ENCODE results near the gene CREB3L4. TPM values are rescaled to one million over a fixed set of nuclear protein-coding genes. Genes with fewer than 3 reads are reported as not detected.
A peak's percentile ranks its signal among the peaks of the same experiment; 100 is the strongest.

CREB3L4 gene
- total and polyA plus RNA-seq, 2 of the 13 experiments (the other 11 are each of a cell fraction or from before 2014, with no cell fraction given): 9.9 to 18.7 TPM

- no peak for TF ChIP-seq ZNF12 (CRISPR knock-in tag; IDR thresholded peaks at IDR 0.05)
These were observed 21.7 kb upstream of the CREB3L4 start (continued) for GRCh38 chr1:153945795-153946621.

- Histone ChIP-seq H3K36me3 (replicated peaks in 1 of 2; ENCODE audit: control insufficient read depth in 1 of 2, insufficient read depth in 2 of 2, low read length in 2 of 2) (peaks cover 14 to 51% of the 10 kb centered on the region in 2 experiments), H3K79me2 (ENCODE audit: insufficient read depth, low read length) (peaks cover 11% of the 10 kb centered on the region), H3K27ac (ENCODE audit: extremely low read length, insufficient read depth, low read length) (peak within 1 kb of the TSS; percentile 71), H4K20me1 (ENCODE audit: insufficient read depth, low read length) (no peaks in the 10 kb centered on the region), H3K4me3 (replicated peaks in 1 of 3; ENCODE audit: insufficient read depth in 1 of 3, low read depth in 2 of 3, low read length in 3 of 3) (peak within 1 kb of the TSS; percentile 71 to 98 (median 81)), H3K4me1 (ENCODE audit: insufficient read depth, low read length) (peaks cover 40% of the 10 kb centered on the region), H3K4me2 (ENCODE audit: low read depth, low read length) (peak within 1 kb of the TSS; percentile 87), H3K9ac (ENCODE audit: insufficient read depth, low read depth, low read length) (peak within 1 kb of the TSS; percentile 82), H3K27me3 (ENCODE audit: control insufficient read depth in 1 of 2, insufficient read depth in 2 of 2, low read length in 2 of 2) (no peaks in the 10 kb centered on the region), H2AFZ (ENCODE audit: low read length) (no peak within 1 kb of the TSS), H3K9me3 (ENCODE audit: low read length) (no peaks in the 10 kb centered on the region)
- ChIA-PET CTCF (ENCODE audit: low intra/inter-chr PET ratio, low total read pairs) (interaction anchor here (0.5 to 2.2 kb wide), 3 partner anchors 40 to 150 kb away, joined by 3 to 7 read pairs (median 3); partner anchors contain the start of gene RAB13), POLR2A (interaction anchor here (0.8 to 5.3 kb wide), 15 partner anchors 9 to 165 kb away, joined by 3 to 43 read pairs (median 8); partner anchors contain the start of genes CREB3L4, CRTC2, GATAD2B and JTB)
- in situ Hi-C loops (cut with HindIII; ENCODE audit: extremely low pct_ligation_motif_present, low pct_unique_long_range_greater_than_20kb): loop anchor here (10.0 kb wide), 1 partner anchor 122 kb away; no protein-coding TSS in a partner anchor
- 27% methylated on average over 9 of the region's 28 CpGs for WGBS (ENCODE audit: low lambda C conversion rate)
- peak; percentile 75 for DNase-seq (ENCODE audit: low spot score)
- peak; percentile 93 for ATAC-seq
- intact Hi-C loops (cut with micrococcal nuclease; ENCODE audit: unreplicated experiment): loop anchor here (1.0 to 5.0 kb wide), 3 partner anchors 40 to 326 kb away; partner anchors contain the start of genes HAX1 and RAB13
- BruUV-seq (replicated peaks): no TSS peak
- no peak for FAIRE-seq
- peak; percentile 75 for TF ChIP-seq ZNF639 (CRISPR knock-in tag; conservative IDR thresholded peaks at IDR 0.05)
- TF ChIP-seq ZBTB7A (CRISPR knock-in tag; IDR thresholded peaks at IDR 0.05): 0 out of 2 replicates have a peak, but pooled peaks have one; percentile 19
- peak; percentile 69; the same call in 1 of the 2 replicates for TF ChIP-seq HBP1 (CRISPR knock-in tag; IDR thresholded peaks at IDR 0.05; ENCODE audit: low read depth)
- no peak; the same call in 1 of the 2 replicates for TF ChIP-seq GABPA (IDR thresholded peaks at IDR 0.05; ENCODE audit: low read depth, low read length)
- TF ChIP-seq GABPA (CRISPR knock-in tag; IDR thresholded peaks at IDR 0.05; ENCODE audit: low read depth): peak; percentile 43; the same call in 1 of the 2 replicates
- peak; percentile 51; the same call in 1 of the 2 replicates for TF ChIP-seq HDAC2 (CRISPR knock-in tag; IDR thresholded peaks at IDR 0.05)
- TF ChIP-seq ZHX2 (IDR thresholded peaks at IDR 0.05; ENCODE audit: low read depth): no peak
- no peak for TF ChIP-seq ZHX2 (CRISPR knock-in tag; IDR thresholded peaks at IDR 0.05; ENCODE audit: borderline replicate concordance)
- peak; percentile 67 for TF ChIP-seq AGO2 (optimal IDR thresholded peaks at IDR 0.05; ENCODE audit: low read depth, low read length)
- TF ChIP-seq HDAC1 (CRISPR knock-in tag; IDR thresholded peaks at IDR 0.05): peak; percentile 84
- peak; percentile 65; the same call in 1 of the 2 replicates for TF ChIP-seq MYC (CRISPR knock-in tag; IDR thresholded peaks at IDR 0.05; ENCODE audit: borderline replicate concordance)
These were observed 21.0 kb upstream of the CREB3L4 start, which contains the start of gene DENND4B for GRCh38 chr1:153946622-153947241. Gene DENND4B, minus strand, starts transcription at chr1:153946718. Its CDS starts 2,344 bp downstream, at chr1:153944374.

All from HepG2 (cell line).